Gastroesophageal sphincter (tissue), 3 donors: ENCODE measurements around the gene NGRN.

Experiments
- CTCF ChIP-seq, 4 experiments: fragments of 200-600 bp in 2 of 4; fragments of 450-650 bp in 2 of 4; sonication (generic) in 1 of 4; IDR thresholded peaks; one replicate each; pipeline ENCODE4 v1.5.1; 2017 to 2019; ENCODE audit warnings: antibody characterized with exemption in 4 of 4, mild to moderate bottlenecking in 2 of 4, moderate library complexity in 2 of 4
- EP300 ChIP-seq: sonication (generic); formaldehyde crosslinking; IDR thresholded peaks from one replicate; pipeline ENCODE4 v1.6.1; 2017; ENCODE audit warnings: antibody characterized with exemption, mild to moderate bottlenecking

- TF ChIP-seq CTCF (IDR thresholded peaks at IDR 0.05) = no peak
- no peak for TF ChIP-seq EP300
Measured at GRCh38 chr15:90291679-90292356, 26.3 kb downstream of the NGRN start.
